Measurements from ENCODE around the gene KDM4B. TPM values are rescaled to one million over a fixed set of nuclear protein-coding genes. Genes with fewer than 3 reads are reported as not detected.

Gene KDM4B
- polyA plus RNA-seq, 3 donors, result 6.4 to 22.7 (median 12.7) TPM

GRCh38 chr19:5141129-5141849 is 172.4 kb downstream of the KDM4B start:
- H3K27me3 Mint-ChIP-seq (ENCODE audit: low read depth in 3 of 3), result peaks cover 3 to 24% (median 10%) of the 10 kb centered on the region in 3 donors
- intact Hi-C loops (cut with micrococcal nuclease), result no loop called here
- no peak overlapping the region for H3K9ac ChIP-seq (ENCODE audit: insufficient read depth, low read length, poor library complexity, severe bottlenecking)
- H3K4me1 ChIP-seq (ENCODE audit: control insufficient read depth in 1 of 2, insufficient read depth in 2 of 2, low read length in 2 of 2), result peaks cover 15 to 21% of the 10 kb centered on the region in 2 donors
- H3K27me3 ChIP-seq (ENCODE audit: control insufficient read depth in 2 of 2, insufficient read depth in 2 of 2, low read length in 2 of 2), result peaks cover 0 to 4% of the 10 kb centered on the region in 2 donors
- no peak overlapping the region for H3K4me2 ChIP-seq (replicated peaks; ENCODE audit: extremely low read depth, low read length, poor library complexity, severe bottlenecking)
- no peak for TF ChIP-seq CTCF (IDR thresholded peaks at IDR 0.05)
- no peak overlapping the region for H3K27ac Mint-ChIP-seq
- peaks cover 25% of the 10 kb centered on the region for H3K4me1 Mint-ChIP-seq
- H4K20me1 ChIP-seq (ENCODE audit: insufficient read depth, low read length), result peaks cover 79% of the 10 kb centered on the region
- WGBS (ENCODE audit: insufficient coverage), result 94% methylated on average over 26 of the region's 37 CpGs
- no peaks in the 10 kb centered on the region for H3K79me2 ChIP-seq (ENCODE audit: insufficient read depth, low read length)
- H2AFZ ChIP-seq (ENCODE audit: insufficient read depth, low read depth, low read length, poor library complexity, severe bottlenecking), result no peak overlapping the region
- H3K36me3 Mint-ChIP-seq, result peaks cover 80 to 98% of the 10 kb centered on the region in 2 donors
- H3K9me3 Mint-ChIP-seq, result peaks cover 0 to 5% (median 2%) of the 10 kb centered on the region in 7 donors
- H3K9me3 ChIP-seq (replicated peaks in 1 of 2; ENCODE audit: control insufficient read depth in 1 of 2, insufficient read depth in 1 of 2, low read length in 2 of 2), result no peaks in the 10 kb centered on the region
- H3K36me3 ChIP-seq (replicated peaks in 1 of 2; ENCODE audit: control insufficient read depth in 1 of 2, insufficient read depth in 2 of 2, low read length in 2 of 2), result peaks cover 80 to 95% of the 10 kb centered on the region in 2 donors
- no peak overlapping the region for H3K4me3 ChIP-seq (replicated peaks in 1 of 3; ENCODE audit: low read depth in 2 of 3, low read length in 3 of 3)
- no peak for DNase-seq
- no peak overlapping the region for H3K27ac ChIP-seq (ENCODE audit: low read depth in 1 of 2, low read length in 2 of 2)
- H3K4me3 Mint-ChIP-seq, result no peak overlapping the region

- Histone ChIP-seq H3K79me2 (ENCODE audit: insufficient read depth, low read length) (no peaks in the 10 kb centered on the region), H3K4me2 (replicated peaks; ENCODE audit: extremely low read depth, low read length, poor library complexity, severe bottlenecking) (no peak overlapping the region), H4K20me1 (ENCODE audit: insufficient read depth, low read length) (peaks cover 71% of the 10 kb centered on the region), H3K27ac (ENCODE audit: low read depth in 1 of 2, low read length in 2 of 2) (no peak overlapping the region), H3K36me3 (replicated peaks in 1 of 2; ENCODE audit: control insufficient read depth in 1 of 2, insufficient read depth in 2 of 2, low read length in 2 of 2) (peaks cover 77 to 95% of the 10 kb centered on the region in 2 donors), H3K9ac (ENCODE audit: insufficient read depth, low read length, poor library complexity, severe bottlenecking) (no peak overlapping the region), H3K4me3 (replicated peaks in 1 of 3; ENCODE audit: low read depth in 2 of 3, low read length in 3 of 3) (no peak overlapping the region), H3K4me1 (ENCODE audit: control insufficient read depth in 1 of 2, insufficient read depth in 2 of 2, low read length in 2 of 2) (peaks cover 15 to 21% of the 10 kb centered on the region in 2 donors), H3K9me3 (replicated peaks in 1 of 2; ENCODE audit: control insufficient read depth in 1 of 2, insufficient read depth in 1 of 2, low read length in 2 of 2) (no peaks in the 10 kb centered on the region), H2AFZ (ENCODE audit: insufficient read depth, low read depth, low read length, poor library complexity, severe bottlenecking) (no peak overlapping the region), H3K27me3 (ENCODE audit: control insufficient read depth in 2 of 2, insufficient read depth in 2 of 2, low read length in 2 of 2) (peaks cover 0 to 4% of the 10 kb centered on the region in 2 donors)
- WGBS (ENCODE audit: insufficient coverage), result 97% methylated on average over 27 of the region's 36 CpGs
- H3K27me3 Mint-ChIP-seq (ENCODE audit: low read depth in 3 of 3), result peaks cover 2 to 24% (median 10%) of the 10 kb centered on the region in 3 donors
- peaks cover 80 to 100% of the 10 kb centered on the region in 2 donors for H3K36me3 Mint-ChIP-seq
- intact Hi-C loops (cut with micrococcal nuclease), result no loop called here
- peaks cover 0 to 3% (median 2%) of the 10 kb centered on the region in 7 donors for H3K9me3 Mint-ChIP-seq
- no peak overlapping the region for H3K27ac Mint-ChIP-seq
- H3K4me3 Mint-ChIP-seq, result no peak overlapping the region
- H3K4me1 Mint-ChIP-seq, result peaks cover 25% of the 10 kb centered on the region
- TF ChIP-seq CTCF (IDR thresholded peaks at IDR 0.05), result no peak
- DNase-seq, result no peak
Measured at GRCh38 chr19:5141850-5142724, 173.2 kb downstream of the KDM4B start.

All from CD14-positive monocyte (primary cell).